NCI-H524 treated with DMSO at 0.1 percent for 48 hours (cell line): ENCODE measurements around the gene SCN5A.

Experiments used
- DNase-seq: peaks from one replicate; lab custom pipeline; 2025; lab: John Stamatoyannopoulos, UW

SCN5A gene

GRCh38 chr3:38560996-38561717 lies 88.3 kb downstream of the SCN5A start:
- no peak for DNase-seq

GRCh38 chr3:38560284-38560683 lies 89.2 kb downstream of the SCN5A start:
- DNase-seq, result no peak

- DNase-seq, result no peak
Measured at GRCh38 chr3:38558864-38559263, 90.6 kb downstream of the SCN5A start.

DNA sequence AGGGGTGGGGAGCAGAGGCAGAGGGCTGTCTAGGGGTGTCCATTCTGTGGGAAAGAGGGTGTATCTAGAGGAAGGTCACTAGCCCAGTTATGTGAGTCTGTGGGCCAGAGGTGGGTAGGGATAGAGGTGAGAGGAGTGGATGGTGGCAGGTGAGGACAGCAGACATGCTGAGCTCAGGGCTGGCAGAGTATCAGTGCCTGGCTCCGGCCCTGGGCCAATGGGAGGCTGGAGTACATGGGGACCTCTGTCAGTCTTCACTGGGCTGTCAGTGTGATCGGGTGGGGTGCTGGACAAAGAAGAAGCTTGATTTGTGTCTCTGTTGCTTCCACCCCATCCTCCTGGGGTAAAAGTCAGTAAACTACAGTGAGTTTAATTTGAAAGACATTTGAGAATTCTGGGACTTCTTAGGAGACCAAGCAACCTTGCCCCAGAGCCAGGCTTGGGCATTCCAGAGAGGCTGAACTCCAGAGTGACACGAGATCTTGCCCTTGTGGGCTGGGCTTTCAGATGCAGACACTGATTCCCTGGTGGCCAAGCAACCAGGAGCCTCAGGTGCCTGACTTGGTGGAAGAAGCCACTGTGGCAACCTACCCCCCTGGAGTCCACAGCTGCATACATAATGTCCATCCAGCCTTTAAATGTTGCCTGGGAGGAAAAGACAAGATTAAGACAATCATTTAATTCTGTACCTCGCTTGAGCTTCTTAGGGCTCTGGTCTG lies 92.7 kb downstream of the SCN5A start:
- DNase-seq, result no peak

GRCh38 chr3:38555926-38556325 lies 93.6 kb downstream of the SCN5A start:
- no peak for DNase-seq

DNA sequence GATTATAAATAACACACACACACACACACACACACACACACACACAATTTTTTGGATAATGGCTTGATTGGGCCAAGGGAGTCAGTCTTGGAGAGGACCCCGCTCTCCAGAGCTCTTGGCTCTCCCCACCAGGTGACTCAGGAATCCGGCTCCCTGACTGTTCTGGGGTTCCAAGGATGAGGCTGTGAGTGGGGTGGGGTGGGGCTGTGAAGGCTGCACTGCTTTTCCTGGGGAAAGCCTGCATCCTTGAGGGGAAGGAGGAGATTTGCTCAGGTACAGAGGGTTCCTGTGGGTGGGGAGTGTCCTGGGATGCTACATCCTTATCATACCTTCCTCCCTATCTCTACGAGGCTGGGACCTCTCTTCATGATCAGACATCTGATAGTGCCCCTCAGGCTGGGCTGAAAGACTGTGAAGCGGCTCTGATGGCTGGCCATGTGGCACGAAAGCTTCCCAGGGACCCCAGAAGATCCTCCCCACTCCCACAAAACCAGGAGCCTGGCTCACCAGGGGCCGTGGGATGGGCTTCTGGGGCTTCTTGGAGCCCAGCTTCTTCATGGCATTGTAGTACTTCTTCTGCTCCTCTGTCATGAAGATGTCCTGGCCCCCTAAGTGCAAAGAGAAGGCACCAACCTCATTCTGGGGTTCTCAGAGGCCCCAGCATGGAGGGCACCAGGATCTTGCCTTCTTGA lies 94.2 kb downstream of the SCN5A start:
- no peak for DNase-seq

GRCh38 chr3:38554127-38554827 lies 95.2 kb downstream of the SCN5A start:
- DNase-seq, result no peak

DNA sequence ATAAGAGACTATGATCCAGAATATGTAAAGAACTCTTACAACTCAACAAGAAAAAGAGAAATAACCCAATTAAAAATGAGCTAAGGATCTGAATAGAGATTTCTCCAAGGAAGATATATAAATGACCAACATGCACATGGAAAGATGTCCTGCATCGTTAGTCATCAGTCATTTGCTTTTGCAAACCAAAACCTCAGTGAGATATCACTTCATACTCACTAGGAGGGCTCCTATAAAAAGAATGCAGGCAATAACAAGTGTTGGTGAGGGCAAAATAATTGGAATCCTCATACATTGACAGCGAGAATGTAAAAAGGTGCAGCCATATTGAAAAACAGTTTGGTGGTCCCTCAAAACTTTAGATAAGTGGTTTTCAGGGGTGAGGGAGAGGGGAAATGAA lies 96.4 kb downstream of the SCN5A start:
- DNase-seq, result no peak

- DNase-seq, result no peak
Measured at GRCh38 chr3:38552364-38552763, 97.1 kb downstream of the SCN5A start.

- no peak for DNase-seq
Measured at GRCh38 chr3:38551026-38551832, 98.3 kb downstream of the SCN5A start.

GRCh38 chr3:38549957-38550840 lies 99.3 kb downstream of the SCN5A start:
- no peak for DNase-seq

DNA sequence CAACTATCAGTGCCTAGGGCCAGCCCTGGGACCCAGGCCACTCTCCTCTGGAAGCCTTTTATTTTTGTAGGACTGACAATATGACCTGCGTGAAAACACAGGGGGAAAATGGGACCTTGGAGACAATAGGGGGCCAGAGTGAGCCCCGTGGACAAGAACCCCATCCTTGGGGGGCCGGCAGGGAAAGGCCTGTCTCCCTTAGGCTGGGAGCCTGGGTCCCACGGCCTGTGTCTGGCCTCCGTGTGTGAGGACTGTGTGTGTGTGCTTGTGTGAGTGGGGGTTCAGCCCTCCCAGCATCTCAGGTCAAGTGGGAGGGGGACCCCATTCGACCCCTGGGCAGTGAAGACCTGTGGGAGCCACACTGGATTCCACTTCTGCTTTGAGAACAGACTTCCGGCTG lies 100.0 kb downstream of the SCN5A start:
- no peak for DNase-seq

GRCh38 chr3:38549082-38549481 lies 100.4 kb downstream of the SCN5A start:
- DNase-seq, result no peak

GRCh38 chr3:38548154-38548931 lies 101.1 kb downstream of the SCN5A start:
- DNase-seq, result no peak

GRCh38 chr3:38545983-38546382 lies 103.5 kb downstream of the SCN5A start:
- no peak for DNase-seq

- no peak for DNase-seq
Measured at GRCh38 chr3:38545550-38545949, 103.9 kb downstream of the SCN5A start.

DNA sequence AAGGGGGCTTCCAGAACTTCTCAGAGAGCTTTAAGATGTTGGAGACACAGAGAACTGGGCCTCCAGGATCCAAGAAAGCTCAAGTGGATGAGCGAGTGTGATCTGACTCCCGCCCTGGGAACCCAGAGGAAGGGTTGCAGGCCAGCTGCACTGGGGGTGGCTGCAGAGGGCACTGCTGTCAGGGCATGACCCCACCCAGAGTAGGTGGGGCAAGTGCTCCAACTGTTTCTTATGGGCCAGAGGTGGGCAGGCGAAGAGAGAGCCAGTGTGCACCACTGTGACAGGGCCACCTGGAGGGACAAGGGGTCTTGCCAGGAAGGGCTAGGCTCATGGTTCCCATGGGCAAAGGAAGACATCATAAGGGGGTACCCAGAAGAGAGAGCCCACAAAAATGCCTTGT lies 104.6 kb downstream of the SCN5A start:
- DNase-seq, result no peak

DNA sequence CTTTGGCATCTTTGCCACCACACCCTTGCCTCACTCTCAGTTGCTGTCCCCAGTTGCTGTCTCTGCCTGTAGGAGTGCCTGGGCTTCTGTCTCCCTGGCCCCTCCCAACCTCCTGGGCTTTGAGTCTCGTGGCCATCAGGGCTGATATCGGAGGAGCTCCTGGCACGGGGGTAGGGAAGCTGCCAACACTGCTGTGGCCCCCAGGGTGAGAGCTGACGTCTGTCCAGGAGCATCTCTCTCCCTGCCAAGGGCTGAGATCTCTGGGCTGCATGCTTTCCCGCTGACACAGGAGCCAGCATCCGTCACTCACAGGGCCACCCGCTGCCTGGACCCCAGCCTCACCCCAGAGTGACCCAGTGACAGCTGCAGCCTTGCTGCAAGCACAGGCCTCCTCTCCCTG lies 105.9 kb downstream of the SCN5A start:
- DNase-seq, result no peak

GRCh38 chr3:38542401-38543298 lies 106.8 kb downstream of the SCN5A start:
- no peak for DNase-seq
